HG03045 (cell line): Measurements from ENCODE around the gene AKT3.
"Not testable (repeated sequence)": the region's sequence is repeated elsewhere in the genome, so short reads cannot be mapped to it uniquely, and the experiment has no call there.

ENCODE experiments used
- ATAC-seq: cut with Tn5 transposase; IDR thresholded peaks from one replicate; pipeline ENCODE4 v1.9.1; 2021; ENCODE audit warnings: mild to moderate bottlenecking, moderate library complexity; ENCODE audit not compliant: unreplicated experiment

AKT3 gene

DNA sequence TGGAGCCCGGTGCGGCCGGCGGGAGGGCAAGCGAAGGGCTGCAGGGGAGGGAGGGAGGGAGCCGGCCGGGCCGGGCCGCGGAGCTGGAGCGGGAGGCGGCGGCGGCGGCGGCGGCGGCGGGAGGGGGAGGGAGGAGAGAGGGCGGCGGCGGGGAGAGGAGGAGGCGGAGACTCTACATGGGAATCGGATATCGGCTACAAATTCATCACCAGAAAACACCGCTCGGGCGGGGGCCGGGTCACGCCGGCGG is at the start of gene AKT3:
TSS of gene AKT3 (minus strand) at position 42 of the 250 bp plus-strand sequence. CDS start 7,073 bp downstream, outside the sequence.
- peak; percentile 60 for ATAC-seq

DNA sequence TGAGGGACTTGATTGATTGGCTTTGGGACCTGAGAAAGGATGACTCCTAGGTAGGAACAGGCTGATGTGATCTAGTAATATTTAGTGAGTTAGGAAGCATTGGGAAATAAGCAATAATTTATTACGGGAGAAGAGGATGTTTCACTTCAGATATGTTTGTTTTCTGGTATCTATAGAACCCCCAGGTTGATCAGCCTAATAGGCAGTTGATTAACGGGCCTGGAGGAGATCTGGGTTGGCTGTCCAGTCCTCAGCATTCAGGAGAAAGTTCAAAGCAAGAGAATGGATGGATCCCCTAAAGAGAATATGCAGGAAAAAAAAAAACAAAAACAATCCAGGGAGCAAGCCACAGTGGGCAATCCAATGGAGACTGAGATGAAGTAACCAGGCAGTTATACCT is 48.2 kb upstream of the AKT3 start:
- ATAC-seq, result no peak

DNA sequence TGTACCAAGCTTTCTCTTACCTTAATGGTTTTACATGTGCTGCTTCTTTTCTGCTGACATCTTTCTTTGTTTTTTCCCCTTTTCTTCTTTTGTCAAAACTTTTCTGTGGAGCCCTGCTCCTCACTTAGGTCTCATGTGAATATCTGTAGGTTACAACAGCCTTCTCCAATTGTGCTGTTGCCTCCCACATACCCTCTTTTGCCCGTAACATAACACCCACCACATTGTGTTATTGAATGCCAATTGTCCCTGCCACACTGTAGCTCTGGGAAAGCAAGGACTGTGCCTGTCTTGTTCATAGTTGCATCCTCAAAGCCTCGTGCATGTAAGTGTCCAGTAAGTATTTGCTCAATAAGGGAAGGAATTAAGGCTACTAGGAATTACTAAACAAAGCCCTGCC is 46.3 kb upstream of the AKT3 start:
- no peak for ATAC-seq

DNA sequence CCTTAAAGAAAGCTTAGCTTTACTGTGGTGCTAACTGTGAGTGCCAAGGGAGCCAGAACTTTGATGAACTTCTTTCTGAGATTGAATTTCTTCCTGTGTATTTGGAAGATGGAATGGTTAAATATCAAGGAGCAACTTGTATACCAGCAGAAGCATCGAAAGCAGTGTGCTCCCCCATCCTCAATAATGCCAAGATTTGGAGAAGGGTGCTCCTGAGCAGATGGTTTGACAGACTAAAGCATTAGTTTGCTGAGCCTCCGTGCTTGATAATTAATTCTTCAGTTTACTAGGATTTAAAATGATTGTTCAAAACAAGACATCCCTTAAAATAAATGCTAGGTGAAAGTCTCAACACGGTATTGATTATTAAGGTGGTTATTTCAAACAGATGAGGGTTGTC is 42.4 kb upstream of the AKT3 start:
- no peak for ATAC-seq

DNA sequence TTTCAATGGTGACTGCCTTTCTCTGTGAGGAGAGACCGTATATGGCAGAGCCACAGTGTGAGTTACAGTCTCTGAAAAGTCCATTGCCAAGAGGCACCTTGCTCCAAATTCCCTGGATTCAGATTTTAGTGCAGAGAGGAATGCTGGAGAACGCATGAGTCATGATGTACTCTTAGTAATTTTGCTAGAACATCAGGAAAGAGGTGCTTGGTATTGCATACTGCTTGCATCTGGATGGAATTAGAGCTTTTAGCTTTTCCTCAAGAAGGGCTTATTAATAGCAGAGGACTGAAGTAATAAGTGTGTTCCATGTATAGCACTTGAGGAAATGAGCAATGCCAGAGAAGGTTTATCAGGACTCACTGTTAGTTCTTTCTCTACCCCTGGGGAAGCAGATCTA is 40.5 kb upstream of the AKT3 start:
- no peak for ATAC-seq

GRCh38 chr1:243885806-243886205 is 35.8 kb upstream of the AKT3 start:
- no peak for ATAC-seq

DNA sequence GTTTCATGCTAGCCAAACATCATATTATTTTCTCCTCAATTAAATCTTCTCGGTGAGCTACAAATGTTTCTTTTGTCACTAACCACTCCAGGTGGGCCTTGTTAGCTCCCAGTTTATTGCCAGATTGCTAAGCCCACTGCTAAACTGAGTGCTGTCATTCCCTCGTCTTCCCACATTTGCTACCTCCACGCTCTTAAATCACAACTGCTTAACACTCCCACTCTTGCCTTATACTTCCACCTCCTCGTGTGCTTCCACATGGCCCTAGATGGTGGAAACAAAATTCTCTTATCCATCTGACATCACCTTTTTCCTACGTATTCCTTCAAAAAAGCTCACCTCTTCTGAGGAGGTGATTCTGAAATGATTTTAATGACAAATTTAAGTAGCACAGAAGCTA is 34.6 kb upstream of the AKT3 start:
- ATAC-seq, result no peak

GRCh38 chr1:243883551-243883950 is 33.5 kb upstream of the AKT3 start:
- ATAC-seq, result no peak

DNA sequence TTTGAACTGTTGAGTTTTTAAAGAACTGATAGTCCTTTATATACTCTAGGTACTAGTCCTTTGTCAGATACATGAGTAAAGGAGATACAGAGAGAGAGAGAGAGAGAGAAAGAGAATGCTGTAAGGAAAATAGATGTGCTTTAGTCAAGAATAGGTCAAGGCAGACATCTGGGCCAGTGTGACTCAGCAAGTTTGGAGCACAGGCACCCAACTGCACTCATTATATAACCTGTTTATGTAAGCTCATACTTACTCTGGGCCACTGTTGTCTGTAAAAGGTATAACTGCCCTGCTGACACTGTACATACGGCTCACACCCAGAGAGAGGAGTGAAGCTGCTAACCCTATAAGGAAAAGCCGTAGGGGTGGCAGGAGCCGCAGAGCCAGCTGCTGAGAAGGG is 32.2 kb upstream of the AKT3 start:
- no peak for ATAC-seq

GRCh38 chr1:243877058-243877457 is 27.0 kb upstream of the AKT3 start:
- ATAC-seq, result not testable (repeated sequence)

GRCh38 chr1:243855616-243856318 is 5.7 kb upstream of the AKT3 start:
- no peak for ATAC-seq

- ATAC-seq, result no peak
Observed at GRCh38 chr1:243851765-243852164, 1.7 kb upstream of the AKT3 start.

DNA sequence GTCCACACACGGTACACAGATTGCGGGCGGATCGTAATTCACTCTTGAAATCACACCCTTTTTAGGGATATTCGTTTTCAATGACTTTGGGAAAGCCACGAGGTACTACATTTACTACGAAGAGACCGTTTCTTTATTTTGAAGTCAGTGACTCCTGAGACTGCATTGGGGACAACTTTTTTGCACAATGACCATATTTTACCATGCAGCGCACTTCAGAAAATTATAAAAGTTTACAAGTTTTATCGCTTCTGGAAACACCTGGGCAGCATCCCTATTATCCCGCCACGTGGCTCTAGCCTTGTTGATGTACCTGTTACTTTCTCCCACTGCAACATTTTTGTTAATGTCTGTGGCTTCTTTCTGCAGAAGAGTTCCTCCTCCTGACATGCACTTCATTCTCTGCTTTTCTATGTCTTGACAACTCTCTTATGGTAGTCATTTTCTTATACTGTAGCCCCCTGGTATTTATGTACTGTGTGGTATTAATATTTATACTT is 1.3 kb upstream of the AKT3 start:
- no peak for ATAC-seq

DNA sequence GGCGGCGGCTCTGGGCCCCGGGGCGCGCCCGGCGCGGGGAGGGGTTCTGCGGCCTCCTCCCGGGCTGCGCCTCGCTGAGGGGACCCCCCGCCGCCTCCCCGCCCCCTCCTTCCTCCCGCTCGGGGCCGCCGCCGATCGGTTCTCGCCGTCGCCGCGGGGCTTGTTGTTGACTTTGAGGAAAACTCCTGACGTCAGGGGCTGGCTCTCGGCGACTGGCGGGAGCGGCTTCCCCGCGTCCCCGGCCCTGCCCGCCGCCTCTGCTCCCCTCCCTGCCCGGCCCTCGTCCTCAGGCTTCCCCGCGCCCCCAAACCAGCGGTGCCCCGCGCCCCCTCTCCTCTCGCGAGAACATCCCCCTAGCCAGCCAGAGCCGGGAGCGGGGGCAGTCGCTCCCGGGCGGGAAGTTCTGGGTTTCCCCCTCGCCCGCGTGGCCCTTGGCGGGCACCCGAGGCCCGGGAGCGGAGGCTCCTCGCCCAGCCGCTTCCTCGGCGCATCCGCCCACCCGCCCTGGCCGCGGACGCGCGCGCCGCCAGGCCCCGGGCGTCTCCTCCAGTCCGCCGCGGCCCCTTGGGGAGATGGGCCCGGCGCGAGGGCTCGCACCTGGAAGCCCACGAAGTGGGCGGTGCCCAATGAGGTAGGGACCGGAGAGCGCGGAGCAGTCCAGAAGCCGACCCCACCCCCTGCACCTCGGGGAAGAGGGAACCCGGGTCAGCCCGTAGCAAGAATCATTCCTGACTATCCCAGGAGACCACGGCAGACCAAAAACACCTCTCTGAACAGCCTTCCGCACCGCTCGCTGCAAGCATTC is 611 bp upstream of the AKT3 start:
- ATAC-seq, result peak; percentile 48

DNA sequence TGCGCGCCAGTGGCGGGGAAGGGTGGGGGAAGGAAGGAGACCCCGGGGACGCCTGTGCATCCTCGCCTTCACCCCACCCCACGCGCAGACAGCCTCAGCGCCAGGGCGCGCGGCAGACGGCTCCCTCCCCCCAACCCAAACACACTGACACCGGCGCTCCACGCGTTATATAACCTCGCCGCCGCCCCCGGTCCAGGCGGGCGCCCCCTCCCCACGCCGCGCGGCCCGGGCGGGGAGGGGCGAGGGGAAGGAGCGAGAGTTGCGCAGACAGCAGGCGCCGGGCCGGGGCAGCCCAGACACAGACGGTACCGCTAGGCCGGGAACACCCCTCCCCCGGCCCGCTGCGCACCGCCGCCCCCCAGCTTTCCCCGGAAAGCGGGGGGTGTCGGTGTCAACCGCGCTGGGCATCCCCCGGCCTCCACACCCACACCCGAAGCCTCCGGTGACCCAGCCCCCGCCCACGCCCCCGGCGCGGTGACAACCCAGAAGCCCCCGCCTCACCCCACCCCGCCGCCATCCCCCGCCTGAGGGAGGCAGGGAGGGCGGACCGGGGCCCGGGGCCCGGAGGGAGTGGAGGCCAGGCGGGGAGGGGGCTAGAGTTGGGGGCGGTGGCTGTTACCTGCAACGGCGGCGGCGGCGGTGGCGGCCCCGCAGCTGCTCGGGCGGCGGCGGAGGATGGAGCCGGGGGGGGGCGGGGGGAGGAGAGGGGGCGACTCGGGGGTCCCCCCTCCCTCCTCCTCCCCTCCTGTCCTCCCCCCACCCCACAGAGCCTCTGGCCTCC is 432 bp downstream of the AKT3 start:
- ATAC-seq, result peak; percentile 35

- ATAC-seq, result peak; percentile 26
Observed at GRCh38 chr1:243848858-243849420, 1.1 kb downstream of the AKT3 start.

GRCh38 chr1:243848165-243848857 is 1.7 kb downstream of the AKT3 start:
- ATAC-seq, result no peak

GRCh38 chr1:243846761-243847160 is 3.3 kb downstream of the AKT3 start:
- ATAC-seq, result no peak

- no peak for ATAC-seq
Observed at GRCh38 chr1:243845888-243846287, 4.2 kb downstream of the AKT3 start.

DNA sequence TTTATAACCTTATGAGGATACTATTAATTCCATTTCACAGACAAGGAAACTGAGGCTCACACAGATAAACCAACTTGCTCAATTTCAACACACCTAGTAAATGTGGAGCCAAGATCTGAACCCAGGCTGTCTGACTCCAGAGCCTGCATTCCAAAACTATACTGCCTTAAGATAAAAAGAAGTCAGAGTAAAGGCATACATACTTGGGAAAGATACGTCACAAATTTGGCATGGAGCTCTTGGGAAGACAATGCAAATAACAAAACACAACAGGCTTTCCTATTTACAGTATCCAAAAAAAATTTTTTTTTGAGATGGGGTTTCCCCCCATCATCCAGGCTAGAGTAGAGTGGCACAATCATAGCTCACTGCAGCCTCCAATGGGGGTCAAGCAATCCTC is 5.9 kb downstream of the AKT3 start:
- ATAC-seq, result no peak
